GM21526 (cell line): Measurements from ENCODE around the gene MTM1.
A peak's percentile ranks its signal among the peaks of the same experiment; 100 is the strongest.

Source experiments
- ATAC-seq: cut with Tn5 transposase; IDR thresholded peaks from one replicate; pipeline ENCODE4 v1.9.1; 2021; ENCODE audit warnings: moderate library complexity; ENCODE audit not compliant: unreplicated experiment, low FRiP score

Gene MTM1

DNA sequence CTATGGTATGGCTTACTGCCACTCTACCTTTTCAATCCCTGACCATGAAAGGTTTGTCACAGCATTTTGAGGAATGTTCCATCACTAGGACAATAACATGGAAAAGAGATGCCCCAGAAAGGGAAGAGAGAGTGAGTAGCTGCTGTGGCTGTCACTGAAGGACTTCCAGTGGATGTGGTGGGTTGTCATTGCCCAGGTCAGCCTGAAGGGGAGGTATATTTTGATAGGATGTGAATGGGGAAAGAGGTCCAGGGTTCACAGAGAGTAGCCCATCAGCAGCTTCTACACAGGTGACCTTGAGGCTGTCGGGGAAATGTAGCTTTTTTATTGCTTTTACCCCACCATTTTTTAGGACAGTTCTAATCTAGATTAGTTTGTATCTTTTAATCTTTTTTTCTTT, 30.8 kb downstream of the MTM1 start:
- no peak for ATAC-seq

DNA sequence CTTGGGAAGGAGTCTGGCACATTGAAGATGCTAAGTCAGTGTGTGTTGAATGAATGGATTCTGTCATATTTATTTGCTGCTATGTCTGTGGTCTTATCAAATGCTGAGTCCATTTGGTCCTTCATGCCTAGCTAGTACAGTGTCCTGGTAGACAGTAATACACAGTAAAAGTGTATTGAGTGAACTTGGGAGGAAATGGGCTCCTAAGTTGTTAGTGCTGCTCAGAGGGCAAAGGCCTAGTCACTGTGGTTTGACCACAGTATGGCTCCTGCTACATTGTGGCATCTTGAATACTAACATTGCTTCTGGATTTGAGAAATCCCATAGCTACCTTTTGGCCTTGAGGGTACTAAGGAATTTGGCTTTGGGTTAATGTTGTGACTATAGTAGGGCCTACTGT, 33.9 kb downstream of the MTM1 start:
- no peak for ATAC-seq

- no peak for ATAC-seq
Observed at GRCh38 chrX:150602743-150603142, 34.3 kb downstream of the MTM1 start.

DNA sequence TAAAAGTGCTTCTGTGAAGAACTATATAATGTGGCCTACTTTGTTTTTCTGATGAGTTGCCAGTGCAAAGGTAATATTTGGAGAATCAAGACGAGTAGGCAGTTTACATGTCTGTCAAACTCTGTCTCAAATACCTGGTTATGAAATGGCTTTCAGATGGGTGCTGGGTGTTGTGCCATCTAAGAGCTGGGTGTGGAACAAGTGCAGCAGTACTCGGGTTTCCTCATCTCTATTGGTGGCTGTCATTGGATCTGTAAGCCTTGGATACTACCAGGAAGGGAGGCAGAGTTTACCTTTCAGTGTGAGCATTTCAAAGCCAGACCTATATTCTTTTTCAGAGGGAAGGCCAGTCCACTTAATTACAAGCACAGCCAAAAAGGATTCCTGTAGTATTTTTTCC, 37.2 kb downstream of the MTM1 start:
- no peak for ATAC-seq

- ATAC-seq: no peak
Observed at GRCh38 chrX:150607201-150607600, 38.8 kb downstream of the MTM1 start.

DNA sequence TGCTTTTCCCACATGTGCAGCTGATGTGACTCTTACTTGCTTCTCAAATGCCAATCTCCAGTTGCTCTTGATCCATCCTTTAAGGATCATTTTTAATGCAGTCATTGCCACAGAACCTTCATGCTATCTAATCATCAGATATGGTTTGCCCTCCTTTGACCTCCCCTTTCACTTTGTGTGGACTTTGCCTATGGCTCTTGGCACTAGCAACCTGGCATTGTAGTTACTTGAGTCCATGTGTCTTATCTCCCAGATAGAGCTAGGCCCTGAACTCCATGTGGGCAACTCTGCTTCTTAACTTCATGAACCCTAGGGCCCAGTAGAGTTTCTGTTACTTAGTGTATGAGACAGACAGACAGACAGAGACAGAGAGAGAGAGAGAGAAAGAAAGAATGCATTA, 41.6 kb downstream of the MTM1 start:
- no peak for ATAC-seq

DNA sequence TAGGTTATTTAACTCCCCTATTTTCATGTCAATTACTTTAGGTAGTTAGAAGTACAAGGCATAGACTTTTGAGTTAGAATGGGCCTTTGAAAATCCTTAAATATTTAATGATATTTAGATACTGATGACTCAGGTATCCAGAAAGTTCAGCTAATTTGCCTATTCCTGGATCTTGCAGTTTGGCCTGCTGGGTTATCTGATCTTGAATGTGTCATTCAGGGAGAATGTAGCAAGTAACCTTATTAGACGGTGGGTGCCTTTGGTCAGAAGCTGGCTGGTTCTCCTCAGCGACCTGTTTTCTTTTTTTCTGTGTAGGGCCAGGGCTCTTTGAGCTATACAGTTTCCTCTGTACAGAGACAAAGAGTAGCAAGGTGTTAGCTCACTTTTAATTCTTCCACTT, 42.0 kb downstream of the MTM1 start:
- no peak for ATAC-seq

- ATAC-seq: no peak
Observed at GRCh38 chrX:150615356-150615755, 46.9 kb downstream of the MTM1 start.

DNA sequence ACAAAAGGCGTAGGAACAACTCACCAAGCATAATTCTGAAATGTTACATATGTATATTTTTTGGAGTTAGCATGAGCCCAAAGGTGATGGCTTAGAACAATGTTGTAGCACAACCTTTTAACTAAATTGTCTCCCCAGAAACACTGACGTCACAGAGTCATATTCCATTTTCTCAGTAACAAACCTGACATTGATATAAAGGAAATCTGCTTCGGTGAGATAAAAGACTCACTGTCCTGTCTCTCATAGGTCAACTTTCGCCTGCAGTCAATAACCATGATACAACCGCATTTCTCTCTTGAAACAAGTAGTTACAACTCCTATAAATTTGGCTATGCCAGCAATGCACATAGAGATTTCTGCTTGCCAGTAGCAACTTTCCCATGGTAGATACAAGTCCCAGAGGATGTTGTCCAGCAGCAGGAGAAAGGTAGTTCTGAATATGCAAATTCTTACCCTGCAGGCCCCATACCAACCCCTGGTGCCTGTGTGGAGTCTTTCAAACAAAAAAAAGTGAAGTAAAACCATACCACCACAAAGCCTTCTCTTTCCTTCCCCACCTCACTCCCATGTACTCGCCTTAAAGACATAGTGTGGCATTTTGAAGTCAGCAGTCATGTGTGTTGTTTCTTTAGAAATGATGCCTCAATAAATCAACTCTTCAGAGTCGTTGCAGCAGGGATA, 47.9 kb downstream of the MTM1 start:
- no peak for ATAC-seq

GRCh38 chrX:150616863-150617198, 48.4 kb downstream of the MTM1 start:
- no peak for ATAC-seq

GRCh38 chrX:150621652-150622051, 53.2 kb downstream of the MTM1 start:
- no peak for ATAC-seq

DNA sequence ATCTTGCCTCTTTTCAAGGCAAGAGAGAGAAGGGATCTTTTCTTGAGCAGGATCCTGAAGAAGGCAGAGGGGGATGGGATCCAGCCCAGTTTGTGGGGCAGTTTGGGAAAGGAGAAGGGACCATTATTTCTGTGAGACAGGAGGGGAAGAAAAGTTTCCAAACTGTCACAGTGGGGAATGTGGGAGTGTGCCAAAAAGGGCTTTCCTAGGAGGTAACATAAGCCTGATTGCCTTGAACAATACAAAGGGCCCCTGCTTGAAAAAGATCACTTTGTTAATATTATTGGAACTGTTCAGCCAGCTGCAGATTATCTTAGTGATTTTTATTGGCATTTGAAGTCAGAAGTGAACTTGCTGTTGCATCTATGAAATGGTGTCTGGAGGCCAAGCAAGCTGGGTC, 55.2 kb downstream of the MTM1 start:
- no peak for ATAC-seq

GRCh38 chrX:150625097-150625496, 56.7 kb downstream of the MTM1 start:
- ATAC-seq: no peak

DNA sequence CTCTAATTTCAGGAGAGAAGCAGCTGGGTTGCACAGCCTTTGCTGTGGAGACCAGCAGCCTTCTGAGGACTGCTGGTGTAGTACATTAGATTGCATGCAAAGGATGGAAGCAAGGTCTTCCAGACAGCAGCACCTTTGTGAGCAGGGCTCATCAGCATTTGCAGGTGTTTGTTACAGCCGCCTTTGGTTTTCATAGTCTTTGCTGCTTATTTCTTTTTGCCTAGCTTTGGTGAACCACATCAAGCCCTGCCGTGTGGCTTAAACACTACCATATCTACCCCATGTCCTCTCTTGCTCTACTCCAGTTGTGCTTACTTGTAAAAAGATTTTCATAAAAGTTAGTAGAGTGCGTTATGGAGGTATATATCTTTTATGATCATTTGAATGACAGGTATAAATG, 57.5 kb downstream of the MTM1 start:
- ATAC-seq: no peak

- ATAC-seq: no peak
Observed at GRCh38 chrX:150627957-150628356, 59.5 kb downstream of the MTM1 start.

DNA sequence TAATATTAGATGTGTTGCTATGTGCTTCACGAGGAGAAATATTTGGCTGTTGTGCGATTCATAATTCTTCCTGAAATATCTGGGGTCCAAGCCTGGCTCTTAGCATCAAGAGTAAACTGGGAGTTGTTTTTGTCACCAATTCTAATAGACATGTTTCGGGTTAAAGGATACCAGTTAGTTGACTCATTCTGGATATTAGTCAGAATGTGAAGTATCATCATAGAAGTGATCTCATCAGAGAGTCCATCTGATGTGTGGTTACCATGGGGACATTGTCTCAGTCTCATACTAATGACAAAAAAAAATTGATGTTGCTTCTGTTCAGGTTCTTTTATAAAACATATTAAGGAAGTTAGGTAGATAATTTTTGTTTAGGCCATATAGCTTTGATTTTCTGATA, 67.5 kb downstream of the MTM1 start:
- peak; percentile 86 for ATAC-seq

GRCh38 chrX:150642423-150642822, 74.0 kb downstream of the MTM1 start:
- ATAC-seq: no peak

- ATAC-seq: no peak
Observed at GRCh38 chrX:150643271-150643670, 74.8 kb downstream of the MTM1 start.

DNA sequence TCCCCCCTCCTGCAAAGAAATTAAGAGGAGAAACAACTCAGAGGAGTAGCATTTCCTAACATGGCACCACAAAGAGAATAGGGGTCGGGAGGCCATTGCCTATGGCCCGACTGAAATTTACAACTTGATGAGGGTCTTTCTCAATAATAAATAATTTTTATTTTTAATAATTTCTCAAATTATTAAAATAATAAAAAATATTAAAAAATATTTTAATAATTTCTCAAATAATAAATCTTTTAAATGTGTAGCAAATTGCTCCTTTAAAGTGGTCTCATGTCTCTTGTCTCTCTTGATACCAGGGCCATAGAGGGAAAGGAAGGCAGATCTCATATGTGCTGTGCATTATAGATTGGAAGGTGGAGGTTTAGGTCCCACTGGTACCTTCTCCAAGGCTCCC, 75.5 kb downstream of the MTM1 start:
- ATAC-seq: no peak

GRCh38 chrX:150644422-150644821, 76.0 kb downstream of the MTM1 start:
- ATAC-seq: no peak

GRCh38 chrX:150647331-150647730, 78.9 kb downstream of the MTM1 start:
- ATAC-seq: no peak

DNA sequence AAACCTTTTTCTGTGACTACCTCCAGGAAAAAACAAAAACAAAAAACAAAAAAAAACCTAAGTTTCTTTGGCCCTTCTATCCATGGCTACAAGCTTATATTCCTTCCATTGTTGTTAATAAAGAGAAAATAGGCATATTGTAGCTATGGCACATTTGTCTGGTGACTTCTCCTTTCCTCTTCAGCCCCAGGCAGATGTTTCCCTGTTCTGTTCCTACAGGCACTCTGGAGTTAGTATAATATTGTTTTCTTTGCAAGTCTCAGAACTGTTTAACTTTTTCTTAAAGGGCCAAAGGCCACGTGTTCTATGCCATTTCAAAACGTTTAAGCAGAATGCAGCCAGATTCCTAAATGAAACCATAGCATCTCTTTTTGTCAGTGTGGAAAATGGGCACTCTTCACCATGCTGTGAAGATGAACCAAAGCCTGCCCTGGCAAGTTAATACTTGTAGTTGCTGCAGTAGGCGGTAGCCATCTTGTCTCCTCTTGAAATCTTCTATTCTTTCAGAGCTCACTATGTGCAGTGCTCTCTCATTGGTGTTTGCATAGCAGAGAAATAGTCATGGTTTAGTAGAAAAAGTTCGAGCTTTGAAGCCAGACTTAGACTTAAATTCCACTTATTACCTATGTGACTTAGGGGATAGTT, 80.0 kb downstream of the MTM1 start:
- ATAC-seq: no peak
